Nephron (organoid): Measurements from ENCODE around the gene ARL13A.

Experiments
- H3K27ac Mint-ChIP-seq, 3 experiments: 2 replicates each; pipeline ENCODE4 v1.8.0; 2020; ENCODE audit warnings: mixed read lengths in 3 of 3, mild to moderate bottlenecking in 2 of 3, moderate library complexity in 1 of 3
- H3K27me3 Mint-ChIP-seq: 2 replicates; pipeline ENCODE4 v1.8.0; 2021; ENCODE audit warnings: low read depth, mild to moderate bottlenecking, moderate library complexity, mixed read lengths
- H3K36me3 Mint-ChIP-seq: 2 replicates; pipeline ENCODE4 v1.8.0; 2020; ENCODE audit warnings: low read depth, mixed read lengths
- H3K4me1 Mint-ChIP-seq: 2 replicates; pipeline ENCODE4 v1.8.0; 2020; ENCODE audit warnings: mixed read lengths
- H3K4me3 Mint-ChIP-seq, 3 experiments: 2 replicates each; pipeline ENCODE4 v1.8.0; 2020; ENCODE audit warnings: mild to moderate bottlenecking in 3 of 3, mixed read lengths in 3 of 3, moderate library complexity in 2 of 3
- H3K9me3 Mint-ChIP-seq: 2 replicates; pipeline ENCODE4 v1.8.0; 2020; ENCODE audit warnings: mixed read lengths
- CTCF ChIP-seq, 3 experiments: fragments of 200-600 bp; sonication (generic); IDR thresholded peaks; one replicate each; pipeline ENCODE4 v1.5.0; 2021; ENCODE audit warnings: antibody characterized with exemption in 3 of 3; ENCODE audit not compliant: unreplicated experiment in 3 of 3

The ARL13A gene

DNA sequence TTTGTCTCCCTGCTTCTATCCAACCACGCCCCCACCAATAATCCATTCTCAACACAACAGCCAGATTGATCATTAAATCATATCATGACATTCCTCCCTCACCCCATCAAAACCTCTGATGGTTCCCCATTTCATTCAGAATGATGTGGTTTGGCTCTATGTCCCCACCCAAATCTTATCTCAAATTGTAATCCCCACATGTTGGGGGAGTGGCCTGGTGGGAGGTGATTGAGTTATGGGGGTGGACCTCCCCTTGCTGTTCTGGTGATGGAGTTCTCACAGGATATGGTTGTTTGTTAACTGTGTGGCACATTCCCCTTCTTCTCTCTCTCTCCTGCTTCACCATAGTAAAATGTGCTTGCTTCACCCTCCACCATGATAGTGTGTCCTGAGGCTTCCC, 59.1 kb downstream of the ARL13A start:
- Mint-ChIP-seq H3K27me3 (no peaks in the 10 kb centered on the region), H3K4me1 (no peaks in the 10 kb centered on the region), H3K4me3 (no peak overlapping the region), H3K9me3 (peaks cover 15% of the 10 kb centered on the region), H3K36me3 (peaks cover 27% of the 10 kb centered on the region), H3K27ac (no peak overlapping the region)
- no peak for TF ChIP-seq CTCF (IDR thresholded peaks at IDR 0.05; ENCODE audit: unreplicated experiment in 3 of 3)

- H3K9me3 Mint-ChIP-seq, result peaks cover 15% of the 10 kb centered on the region
- H3K27ac Mint-ChIP-seq, result no peak overlapping the region
- H3K36me3 Mint-ChIP-seq, result peaks cover 27% of the 10 kb centered on the region
Observed at GRCh38 chrX:101029665-101030064, 60.2 kb downstream of the ARL13A start.

DNA sequence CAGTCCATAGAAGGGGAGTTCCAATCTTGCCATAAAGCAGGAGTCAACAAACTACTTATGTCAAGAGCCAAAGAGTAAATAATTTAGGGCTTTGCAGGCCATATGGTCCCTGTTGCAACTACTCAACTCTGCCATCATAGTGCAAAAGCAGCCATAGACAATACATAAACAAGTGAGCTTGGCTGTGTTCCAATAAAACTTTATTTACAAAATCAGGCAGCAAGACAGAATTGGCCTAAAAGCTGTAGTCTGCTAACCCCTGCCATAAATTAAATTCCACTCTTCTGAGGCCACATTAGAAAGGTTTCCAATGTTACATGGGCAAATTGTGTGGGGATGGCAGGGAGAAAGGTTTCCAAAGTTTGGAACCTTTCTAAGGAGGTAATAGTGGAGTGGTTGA, 67.7 kb downstream of the ARL13A start:
- peaks cover 10% of the 10 kb centered on the region for H3K36me3 Mint-ChIP-seq
- H3K27ac Mint-ChIP-seq, result no peak overlapping the region
- no peaks in the 10 kb centered on the region for H3K27me3 Mint-ChIP-seq
- H3K9me3 Mint-ChIP-seq, result peaks cover 6% of the 10 kb centered on the region
- no peak overlapping the region for H3K4me3 Mint-ChIP-seq
- no peak for TF ChIP-seq CTCF (IDR thresholded peaks at IDR 0.05; ENCODE audit: unreplicated experiment in 3 of 3)
- no peaks in the 10 kb centered on the region for H3K4me1 Mint-ChIP-seq

More at GRCh38 chrX:101029665-101030064, 60.2 kb downstream of the ARL13A start:
- no peaks in the 10 kb centered on the region for H3K4me1 Mint-ChIP-seq
- TF ChIP-seq CTCF (IDR thresholded peaks at IDR 0.05; ENCODE audit: unreplicated experiment in 3 of 3), result no peak
- H3K27me3 Mint-ChIP-seq, result no peaks in the 10 kb centered on the region
- no peak overlapping the region for H3K4me3 Mint-ChIP-seq

DNA sequence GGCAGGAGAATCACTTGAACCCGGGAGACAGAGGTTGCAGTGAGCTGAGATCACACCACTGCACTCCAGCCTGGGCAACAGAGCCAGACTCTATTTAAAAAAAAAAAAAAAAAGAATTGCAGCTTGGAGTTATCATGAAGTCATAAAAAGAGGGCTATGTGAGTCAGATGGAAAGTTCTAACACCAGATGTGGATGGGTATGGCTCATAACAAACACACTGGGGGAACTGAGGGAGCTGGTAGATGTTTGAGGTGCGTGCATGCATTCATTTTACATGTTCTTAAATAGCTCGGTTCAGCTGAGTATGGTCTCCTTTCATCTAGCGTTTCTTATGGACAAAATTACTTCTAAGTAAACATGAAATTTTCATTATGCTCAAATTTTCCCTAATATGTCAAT, 70.7 kb downstream of the ARL13A start:
- H3K27ac Mint-ChIP-seq, result no peak overlapping the region
- peaks cover 13% of the 10 kb centered on the region for H3K9me3 Mint-ChIP-seq
- no peak overlapping the region for H3K4me3 Mint-ChIP-seq
- H3K36me3 Mint-ChIP-seq, result peaks cover 15% of the 10 kb centered on the region
- H3K27me3 Mint-ChIP-seq, result no peaks in the 10 kb centered on the region
- no peaks in the 10 kb centered on the region for H3K4me1 Mint-ChIP-seq
- TF ChIP-seq CTCF (IDR thresholded peaks at IDR 0.05; ENCODE audit: unreplicated experiment in 3 of 3), result no peak
